Measurements from ENCODE around the gene MMP24. TPM values are rescaled to one million over a fixed set of nuclear protein-coding genes. Genes with fewer than 3 reads are reported as not detected.

Gene MMP24
- total and polyA plus RNA-seq, 2 donors from 2014 or later = 10.7 to 12.4 TPM

DNA sequence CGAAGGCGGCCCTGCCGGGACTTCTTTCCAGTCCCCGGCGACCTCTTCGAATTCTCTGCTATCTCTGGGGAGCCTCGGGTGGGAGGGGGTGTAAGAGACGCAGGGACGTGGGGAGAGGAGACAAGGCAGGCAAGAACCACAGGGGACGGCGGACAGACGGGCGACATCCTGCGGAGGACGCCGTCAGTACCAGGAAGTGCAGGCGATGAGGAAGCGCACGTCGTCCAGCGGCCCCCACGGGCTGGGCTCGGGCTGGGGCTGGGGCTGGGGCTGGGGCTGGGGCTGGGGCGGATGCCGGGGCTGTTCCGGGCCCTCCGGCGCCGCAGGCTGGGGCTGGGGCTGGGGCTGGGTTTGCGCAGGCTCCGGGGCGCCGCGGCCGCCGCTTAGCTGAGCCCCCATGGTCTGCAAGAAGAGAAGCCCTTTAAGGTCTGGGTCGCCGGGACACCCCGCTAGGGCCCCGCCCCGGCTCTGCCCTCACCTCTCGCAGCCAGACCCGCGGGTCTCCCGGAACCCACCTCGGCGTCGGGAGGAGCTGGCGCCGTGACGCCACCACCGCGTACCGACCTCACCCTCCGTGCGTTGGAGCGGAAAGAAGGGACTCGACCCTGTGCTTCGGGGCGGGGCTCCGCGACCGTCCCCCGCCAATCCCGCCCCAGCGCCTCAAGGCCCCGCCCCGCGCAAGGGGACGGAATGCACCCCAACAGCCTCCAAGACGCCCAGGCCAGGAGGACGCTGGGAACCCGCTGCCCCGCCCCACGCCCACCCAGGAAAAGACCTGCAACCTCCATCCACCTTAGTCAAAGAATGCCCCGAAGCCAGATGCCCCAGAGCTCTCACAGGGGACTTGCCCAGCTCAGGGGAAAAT lies 51.3 kb downstream of the MMP24 start, which contains the start of gene MMP24OS:
TSS of gene MMP24OS (minus strand) at position 592 of the 865 bp plus-strand sequence. CDS start at position 399, 193 bp downstream.
- H3K36me3 ChIP-seq (ENCODE audit: control insufficient read depth in 2 of 3, insufficient read depth in 3 of 3, low read length in 3 of 3) = peaks cover 9 to 43% (median 24%) of the 10 kb centered on the region in 3 donors

GRCh38 chr20:35279040-35279439 lies 52.5 kb downstream of the MMP24 start:
- intact Hi-C loops (cut with DNase I) = no loop called here

More for the DNA sequence above, 51.3 kb downstream of the MMP24 start, which contains the start of gene MMP24OS:
- Histone ChIP-seq H3K4me3 (ENCODE audit: low read length in 3 of 3) (peak within 1 kb of the TSS; percentile 77 to 93 (median 87)), H3K9me3 (ENCODE audit: control insufficient read depth in 2 of 3, insufficient read depth in 1 of 3, low read length in 3 of 3) (no peaks in the 10 kb centered on the region), H3K27me3 (ENCODE audit: control insufficient read depth, insufficient read depth, low read length) (no peaks in the 10 kb centered on the region), H3K27ac (ENCODE audit: low read depth in 2 of 2, low read length in 2 of 2) (peak within 1 kb of the TSS; percentile 96), H3K4me1 (ENCODE audit: control insufficient read depth in 2 of 3, insufficient read depth in 2 of 3, low read depth in 1 of 3, low read length in 3 of 3) (peaks cover 0 to 28% (median 16%) of the 10 kb centered on the region in 3 donors), H3K9ac (ENCODE audit: low read length in 3 of 3) (peak within 1 kb of the TSS; percentile 68 to 96 (median 93))
- FAIRE-seq = no peak
- intact Hi-C loops (cut with DNase I) = no loop called here
- no peak for TF ChIP-seq CTCF (IDR thresholded peaks at IDR 0.05; ENCODE audit: borderline replicate concordance, extremely low read depth, insufficient read depth)
- peak; percentile 92 to 97 (median 96) for DNase-seq

DNA sequence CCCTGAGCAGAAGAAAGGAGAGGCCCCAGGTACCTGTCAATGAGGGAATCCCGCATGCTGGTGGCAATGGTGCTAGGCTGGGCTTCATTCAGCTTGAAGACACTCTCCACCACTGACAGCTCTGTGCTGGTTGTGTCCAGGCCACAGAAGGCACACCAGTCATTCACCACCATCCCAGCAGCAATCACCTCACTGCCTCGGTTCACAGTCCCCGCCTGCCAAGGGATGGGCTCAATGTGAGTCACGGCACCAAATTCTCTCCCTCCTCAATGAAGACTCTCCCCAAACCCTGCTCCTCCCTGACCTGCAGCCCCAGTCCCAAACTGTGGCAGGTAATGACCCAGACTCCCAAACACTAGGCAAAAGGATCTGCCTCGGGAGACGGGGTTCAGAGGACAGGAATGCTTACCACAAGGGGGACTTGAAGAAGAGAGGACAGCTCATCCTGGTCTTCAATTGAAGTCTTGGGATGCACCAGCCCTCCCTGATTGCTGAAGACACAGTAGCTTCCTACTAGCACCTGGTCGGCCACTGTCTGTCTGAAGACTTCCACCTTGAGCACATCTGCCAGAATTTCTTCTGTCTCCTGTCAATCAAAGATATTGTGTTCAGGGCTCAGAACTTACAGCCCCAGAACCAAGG lies 53.2 kb downstream of the MMP24 start:
- intact Hi-C loops (cut with DNase I) = no loop called here
- H3K9ac ChIP-seq (ENCODE audit: low read length in 3 of 3) = peak overlapping the region in 1 of 3 donors; percentile 73

More at GRCh38 chr20:35279040-35279439, 52.5 kb downstream of the MMP24 start:
- peaks cover 0 to 34% (median 24%) of the 10 kb centered on the region in 3 donors for H3K4me1 ChIP-seq (ENCODE audit: control insufficient read depth in 2 of 3, insufficient read depth in 2 of 3, low read depth in 1 of 3, low read length in 3 of 3)
- peak overlapping the region in 2 of 3 donors; percentile 16 to 73 for H3K9ac ChIP-seq (ENCODE audit: low read length in 3 of 3)
- H3K27ac ChIP-seq (ENCODE audit: low read depth in 2 of 2, low read length in 2 of 2) = peak overlapping the region; percentile 96
- no peaks in the 10 kb centered on the region for H3K9me3 ChIP-seq (ENCODE audit: control insufficient read depth in 2 of 3, insufficient read depth in 1 of 3, low read length in 3 of 3)
- peak in 2 of 5 donors; percentile 30 to 77 for DNase-seq
- H3K36me3 ChIP-seq (ENCODE audit: control insufficient read depth in 2 of 3, insufficient read depth in 3 of 3, low read length in 3 of 3) = peaks cover 9 to 42% (median 22%) of the 10 kb centered on the region in 3 donors
- no peak overlapping the region for H3K4me3 ChIP-seq (ENCODE audit: low read length in 3 of 3)
- FAIRE-seq = no peak
- H3K27me3 ChIP-seq (ENCODE audit: control insufficient read depth, insufficient read depth, low read length) = no peaks in the 10 kb centered on the region
- TF ChIP-seq CTCF (IDR thresholded peaks at IDR 0.05; ENCODE audit: borderline replicate concordance, extremely low read depth, insufficient read depth) = no peak

More for the DNA sequence above, 53.2 kb downstream of the MMP24 start:
- H3K27me3 ChIP-seq (ENCODE audit: control insufficient read depth, insufficient read depth, low read length) = no peaks in the 10 kb centered on the region
- DNase-seq (no peak), FAIRE-seq (no peak)
- peaks cover 0 to 34% (median 24%) of the 10 kb centered on the region in 3 donors for H3K4me1 ChIP-seq (ENCODE audit: control insufficient read depth in 2 of 3, insufficient read depth in 2 of 3, low read depth in 1 of 3, low read length in 3 of 3)
- H3K9me3 ChIP-seq (ENCODE audit: control insufficient read depth in 2 of 3, insufficient read depth in 1 of 3, low read length in 3 of 3) = no peaks in the 10 kb centered on the region
- TF ChIP-seq CTCF (IDR thresholded peaks at IDR 0.05; ENCODE audit: borderline replicate concordance, extremely low read depth, insufficient read depth) = no peak
- H3K36me3 ChIP-seq (ENCODE audit: control insufficient read depth in 2 of 3, insufficient read depth in 3 of 3, low read length in 3 of 3) = peaks cover 9 to 38% (median 22%) of the 10 kb centered on the region in 3 donors
- no peak overlapping the region for H3K4me3 ChIP-seq (ENCODE audit: low read length in 3 of 3)
- peak overlapping the region in 1 of 2 donors; percentile 49 for H3K27ac ChIP-seq (ENCODE audit: low read depth in 2 of 2, low read length in 2 of 2)

All from kidney (tissue), 14 donors.